GM18861 (cell line): ENCODE data around the gene MZB1.

Source experiments
- ATAC-seq: cut with Tn5 transposase; IDR thresholded peaks from one replicate; pipeline ENCODE4 v1.9.1; 2021; ENCODE audit not compliant: unreplicated experiment

MZB1 gene

DNA sequence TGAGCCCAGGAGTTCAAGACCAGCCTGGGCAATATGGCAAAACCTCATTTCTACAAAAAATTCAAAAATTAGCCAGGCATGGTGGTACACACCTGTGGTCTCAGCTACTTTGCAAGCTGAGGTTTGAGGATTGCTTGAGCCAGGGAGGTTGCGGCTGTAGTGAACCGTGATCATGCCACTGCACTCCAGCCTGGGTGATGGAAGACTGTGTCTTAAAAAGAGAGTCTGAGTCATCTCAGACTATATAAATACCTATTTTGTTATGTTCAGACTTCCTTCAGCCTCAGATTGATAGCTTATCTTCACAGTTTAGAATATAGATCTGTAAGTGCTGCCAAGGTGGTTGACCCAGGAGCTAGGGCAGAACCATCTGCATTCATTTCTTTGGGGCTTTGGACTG is 49.7 kb downstream of the MZB1 start:
- ATAC-seq, result no peak
